GM12878 (cell line): ENCODE measurements around the gene ARHGEF17. TPM values are rescaled to one million over a fixed set of nuclear protein-coding genes. Genes with fewer than 3 reads are reported as not detected.

Source experiments
- ATAC-seq: fragments of 200-7000 bp; cut with Tn5 transposase; 3 replicates; pipeline ENCODE4 v1.9.1; 2020; ENCODE audit warnings: mild to moderate bottlenecking, moderate library complexity
- Bru-seq: library from RNA; stranded (reverse); fragments of 400-500 nt; gene quantifications from one replicate; lab custom pipeline; 2021; lab: Mats Ljungman, UMichigan
- BruChase-seq, 2 experiments: library from RNA; stranded (reverse); fragments of 400-500 nt; gene quantifications; one replicate each; lab custom pipeline; 2021; lab: Mats Ljungman, UMichigan
- BruUV-seq: library from RNA; stranded (reverse); fragments of 400-500 nt; replicated peaks from 2 replicates; lab custom pipeline; 2021; lab: Mats Ljungman, UMichigan
- CTCF ChIA-PET: fragments of 300-600 bp; sonication (Branson Sonifier 250); formaldehyde crosslinking; extraction: SDS; loops from one replicate; lab custom pipeline; 2021; ENCODE audit warnings: inconsistent platforms; lab: Yijun Ruan, JAX
- POLR2A ChIA-PET: fragments of 350-600 bp; formaldehyde crosslinking; extraction: SDS; loops from one replicate; lab custom pipeline; 2021; ENCODE audit warnings: inconsistent platforms; lab: Charles Lee
- RAD21 ChIA-PET: fragments of 300-600 bp; sonication (Branson Sonifier 250); formaldehyde crosslinking; loops from one replicate; lab custom pipeline; 2023; ENCODE audit warnings: antibody characterized with exemption; ENCODE audit not compliant: unreplicated experiment; lab: Charles Lee
- SMC1A ChIA-PET: fragments of 300-600 bp; sonication (Branson Sonifier 250); formaldehyde crosslinking; loops from one replicate; lab custom pipeline; 2023; ENCODE audit not compliant: unreplicated experiment, uncharacterized antibody; lab: Charles Lee
- DNase-seq: peaks from one replicate; pipeline ENCODE4 v3.0.0-alpha.2; 2011; ENCODE audit warnings: low read depth, low spot score
- FAIRE-seq: peaks from 3 replicates; lab custom pipeline; 2011; peaks lifted over from hg19 to GRCh38; lab: Jason Lieb, UNC
- H2AFZ ChIP-seq: 2 replicates; pipeline ENCODE4 v1.6.0; 2011; ENCODE audit warnings: low read depth, low read length, control low read depth; ENCODE audit not compliant: control insufficient read depth
- H3K27ac ChIP-seq: 2 replicates; pipeline ENCODE4 v1.5.1; 2011; ENCODE audit warnings: control low read depth; ENCODE audit not compliant: control insufficient read depth, insufficient read depth
- H3K27me3 ChIP-seq, 2 experiments: replicated peaks in 1 of 2; 2 replicates each; pipeline versions ENCODE4 v1.6.0 to v1.6.1; 2011; ENCODE audit warnings: low read length in 1 of 2; ENCODE audit not compliant: control insufficient read depth in 2 of 2, insufficient read depth in 2 of 2
- H3K36me3 ChIP-seq, 2 experiments: 2 replicates each; pipeline ENCODE4 v1.5.1; 2011; ENCODE audit warnings: low read length in 1 of 2; ENCODE audit not compliant: control insufficient read depth in 2 of 2, insufficient read depth in 2 of 2
- H3K4me1 ChIP-seq: 2 replicates; pipeline ENCODE4 v1.6.1; 2011; ENCODE audit warnings: mild to moderate bottlenecking, low read length, moderate library complexity, mixed read lengths; ENCODE audit not compliant: control insufficient read depth, insufficient read depth
- H3K4me2 ChIP-seq: 2 replicates; pipeline ENCODE4 v1.6.0; 2011; ENCODE audit warnings: control low read depth; ENCODE audit not compliant: control insufficient read depth, insufficient read depth
- H3K4me3 ChIP-seq: fragments of 200-600 bp; sonication (generic); 2 replicates; pipeline ENCODE4 v1.5.1; 2016
- H3K79me2 ChIP-seq: 2 replicates; pipeline ENCODE4 v1.6.0; 2011; ENCODE audit warnings: low read length; ENCODE audit not compliant: control insufficient read depth, insufficient read depth
- H3K9ac ChIP-seq: 2 replicates; pipeline ENCODE4 v1.8.0; 2011; ENCODE audit warnings: low read length, control low read depth, mixed read lengths; ENCODE audit not compliant: control insufficient read depth, insufficient read depth
- H3K9me3 ChIP-seq: replicated peaks from 3 replicates; pipeline ENCODE4 v1.5.1; 2011; ENCODE audit warnings: mild to moderate bottlenecking, low read length; ENCODE audit not compliant: control insufficient read depth, insufficient read depth
- H4K20me1 ChIP-seq: 2 replicates; pipeline ENCODE4 v1.6.0; 2011; ENCODE audit not compliant: control insufficient read depth, insufficient read depth
- MEF2A ChIP-seq: IDR thresholded peaks from 2 replicates; pipeline ENCODE4 v1.6.1; 2011; ENCODE audit warnings: low read depth, mild to moderate bottlenecking, low read length, moderate library complexity; ENCODE audit not compliant: insufficient read depth
- NFIC ChIP-seq: IDR thresholded peaks from 2 replicates; pipeline ENCODE4 v1.6.1; 2012; ENCODE audit warnings: low read depth, mild to moderate bottlenecking, inconsistent platforms, low read length, moderate library complexity
- NFXL1 ChIP-seq: fragments of 450-650 bp; IDR thresholded peaks from 2 replicates; pipeline ENCODE4 v1.6.1; 2017; ENCODE audit warnings: antibody characterized with exemption, mild to moderate bottlenecking, borderline replicate concordance
- RBBP5 ChIP-seq: fragments of 200-600 bp; sonication (generic); conservative IDR thresholded peaks from 2 replicates; pipeline ENCODE4 v1.6.1; 2016
- RFX5 ChIP-seq: IDR thresholded peaks from 2 replicates; pipeline ENCODE4 v1.6.1; 2011; ENCODE audit warnings: low read depth, low read length, improper control_type of control experiment
- SPI1 ChIP-seq: IDR thresholded peaks from 2 replicates; pipeline ENCODE4 v1.6.1; 2011; ENCODE audit warnings: low read depth, mild to moderate bottlenecking, low read length, moderate library complexity, borderline replicate concordance; ENCODE audit not compliant: insufficient read depth
- SREBF1 ChIP-seq: IDR thresholded peaks from 2 replicates; pipeline ENCODE4 v1.6.1; 2012; ENCODE audit warnings: mild to moderate bottlenecking, low read length
- WGBS: methylation state at CpG from one replicate; pipeline ENCODE4 v1.1.6; 2016; ENCODE audit warnings: low lambda C conversion rate; ENCODE audit not compliant: insufficient replicate concordance, insufficient coverage; ENCODE audit errors: missing lambda C conversion rate; 5-methylcytosine and 5-hydroxymethylcytosine counted together
- in situ Hi-C: fragments of 300-500 bp; cut with MboI; formaldehyde crosslinking; loops from 9 replicates; pipeline ENCODE4 v1.14.3; 2018; ENCODE audit warnings: mixed read lengths
- intact Hi-C: fragments of 100-400 bp; cut with micrococcal nuclease; formaldehyde crosslinking; loops from one replicate; pipeline ENCODE4 v1.14.2; 2022; ENCODE audit not compliant: unreplicated experiment
- long read RNA-seq, 2 experiments: library from polyadenylated mRNA; unstranded; transcript quantifications; one replicate each; pipeline ENCODE4 v2.0.0, GENCODE V29; 2019 to 2020
- polyA minus RNA-seq, 3 experiments: library from RNA; depleted of rRNA, polyadenylated mRNA; stranded (reverse); fragments of >200 nt; gene quantifications; 2 replicates each; pipeline ENCODE4 v1.2.3, GENCODE V29; 2011
- polyA plus RNA-seq, 11 experiments: library from polyadenylated mRNA; depleted of rRNA in 4 of 11; unstranded in 6 of 11; stranded (reverse) in 5 of 11; fragments of >200 nt; fragmentation: Nextera tagmentation in 4 of 11; fragmentation: Illumina TruSeq in 1 of 11; extraction: Ambion mirVana in 4 of 11; extraction: Trizol in 1 of 11; gene quantifications; 1 replicate in 1 of 11; 2 replicates in 10 of 11; pipeline versions ENCODE4 v1.2.1 to v1.2.3, GENCODE V29; 2011 to 2016; ENCODE audit warnings: inconsistent platforms in 2 of 11, missing spikeins in 2 of 11, low read depth in 1 of 11
- total RNA-seq, 4 experiments: library from RNA; depleted of rRNA in 3 of 4; stranded (reverse); fragments of >200 nt in 3 of 4; fragmentation: Illumina TruSeq in 1 of 4; extraction: Trizol in 1 of 4; gene quantifications; 2 replicates each; pipeline versions ENCODE4 v1.2.1 to v1.2.3, GENCODE V29; 2013 to 2021
- TF ChIP-seq, protein P1 (sequence below): IDR thresholded peaks from 2 replicates; pipeline ENCODE4 v1.6.1; 2012; ENCODE audit warnings: low read length, inconsistent platforms
- TF ChIP-seq, protein P2 (sequence below), 3 experiments: IDR thresholded peaks in 2 of 3; conservative IDR thresholded peaks in 1 of 3; 2 replicates each; pipeline ENCODE4 v1.5.1; 2011; ENCODE audit warnings: low read depth in 3 of 3, low read length in 3 of 3, mild to moderate bottlenecking in 3 of 3, control low read depth in 2 of 3, moderate library complexity in 2 of 3, inconsistent platforms in 1 of 3, mixed read lengths in 1 of 3; ENCODE audit not compliant: control insufficient read depth in 2 of 3, insufficient read depth in 1 of 3; ENCODE audit errors: extremely low read depth in 1 of 3

Gene ARHGEF17, protein sequence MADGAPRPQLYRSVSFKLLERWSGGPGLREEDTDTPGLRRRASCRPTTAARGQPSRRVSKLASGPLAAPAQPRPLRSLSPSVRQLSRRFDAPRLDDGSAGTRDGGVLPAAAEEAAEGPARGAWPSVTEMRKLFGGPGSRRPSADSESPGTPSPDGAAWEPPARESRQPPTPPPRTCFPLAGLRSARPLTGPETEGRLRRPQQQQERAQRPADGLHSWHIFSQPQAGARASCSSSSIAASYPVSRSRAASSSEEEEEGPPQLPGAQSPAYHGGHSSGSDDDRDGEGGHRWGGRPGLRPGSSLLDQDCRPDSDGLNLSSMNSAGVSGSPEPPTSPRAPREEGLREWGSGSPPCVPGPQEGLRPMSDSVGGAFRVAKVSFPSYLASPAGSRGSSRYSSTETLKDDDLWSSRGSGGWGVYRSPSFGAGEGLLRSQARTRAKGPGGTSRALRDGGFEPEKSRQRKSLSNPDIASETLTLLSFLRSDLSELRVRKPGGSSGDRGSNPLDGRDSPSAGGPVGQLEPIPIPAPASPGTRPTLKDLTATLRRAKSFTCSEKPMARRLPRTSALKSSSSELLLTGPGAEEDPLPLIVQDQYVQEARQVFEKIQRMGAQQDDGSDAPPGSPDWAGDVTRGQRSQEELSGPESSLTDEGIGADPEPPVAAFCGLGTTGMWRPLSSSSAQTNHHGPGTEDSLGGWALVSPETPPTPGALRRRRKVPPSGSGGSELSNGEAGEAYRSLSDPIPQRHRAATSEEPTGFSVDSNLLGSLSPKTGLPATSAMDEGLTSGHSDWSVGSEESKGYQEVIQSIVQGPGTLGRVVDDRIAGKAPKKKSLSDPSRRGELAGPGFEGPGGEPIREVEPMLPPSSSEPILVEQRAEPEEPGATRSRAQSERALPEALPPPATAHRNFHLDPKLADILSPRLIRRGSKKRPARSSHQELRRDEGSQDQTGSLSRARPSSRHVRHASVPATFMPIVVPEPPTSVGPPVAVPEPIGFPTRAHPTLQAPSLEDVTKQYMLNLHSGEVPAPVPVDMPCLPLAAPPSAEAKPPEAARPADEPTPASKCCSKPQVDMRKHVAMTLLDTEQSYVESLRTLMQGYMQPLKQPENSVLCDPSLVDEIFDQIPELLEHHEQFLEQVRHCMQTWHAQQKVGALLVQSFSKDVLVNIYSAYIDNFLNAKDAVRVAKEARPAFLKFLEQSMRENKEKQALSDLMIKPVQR (N-terminal part only)
- total RNA-seq (2013; cell fraction: nucleolus; rRNA removed) = 89.0 and 109 TPM in 2 replicates
- total RNA-seq (2014; rRNA removed) (1.9 and 3.0 TPM in 2 replicates), total RNA-seq (2014; rRNA removed; fragmentation: Illumina TruSeq; extraction: Trizol) (1.2 and 1.6 TPM in 2 replicates), total RNA-seq (2021) (3.6 and 5.2 TPM in 2 replicates), polyA plus RNA-seq (2011; rRNA removed) (7.2 and 11.0 TPM in 2 replicates), polyA plus RNA-seq (2014; fragmentation: Illumina TruSeq; extraction: Trizol) (1.8 and 1.9 TPM in 2 replicates), polyA plus RNA-seq (2014; fragmentation: Nextera tagmentation; extraction: Ambion mirVana) (under 1 TPM; 0.15 to 0.31 TPM), polyA plus RNA-seq (2014; rRNA removed) (3.5 and 7.0 TPM in 2 replicates), polyA plus RNA-seq (2016; fragmentation: Nextera tagmentation; extraction: Ambion mirVana) (under 1 TPM; 0.20 to 0.27 TPM), polyA minus RNA-seq (2011; rRNA and poly(A)+ RNA removed) (17.6 and 36.7 TPM in 2 replicates), Bru-seq, nascent RNA (percentile 61 among the genes with signal in this experiment), BruChase-seq, experiment 1, labeled RNA remaining after a 6-hour chase (percentile 72 among the genes with signal in this experiment), BruChase-seq, experiment 2, labeled RNA remaining after a 2-hour chase (percentile 65 among the genes with signal in this experiment)
- polyA plus RNA-seq (2011; ENCODE audit: low read depth) = 1.6 TPM
- 13.6 and 18.5 TPM in 2 replicates for polyA plus RNA-seq (2011; cell fraction: cytosol; rRNA removed)
- polyA plus RNA-seq (2011; cell fraction: nucleus; rRNA removed) = 111 and 113 TPM in 2 replicates
- 5.5 and 5.6 TPM in 2 replicates for polyA plus RNA-seq (2012)
- polyA minus RNA-seq (2011; cell fraction: cytosol; rRNA and poly(A)+ RNA removed) = 12.2 and 14.6 TPM in 2 replicates
- polyA minus RNA-seq (2011; cell fraction: nucleus; rRNA and poly(A)+ RNA removed) = 33.4 and 53.6 TPM in 2 replicates
- long read RNA-seq, experiment 1, partial matches to known transcripts = 0 of 1 reads
- long read RNA-seq, experiment 1, other reads (novel, unspliced or antisense) = 1 of 1 reads
- long read RNA-seq, experiment 2, partial matches to known transcripts = 0 of 1 reads
- long read RNA-seq, experiment 2, other reads (novel, unspliced or antisense) = 1 of 1 reads

DNA sequence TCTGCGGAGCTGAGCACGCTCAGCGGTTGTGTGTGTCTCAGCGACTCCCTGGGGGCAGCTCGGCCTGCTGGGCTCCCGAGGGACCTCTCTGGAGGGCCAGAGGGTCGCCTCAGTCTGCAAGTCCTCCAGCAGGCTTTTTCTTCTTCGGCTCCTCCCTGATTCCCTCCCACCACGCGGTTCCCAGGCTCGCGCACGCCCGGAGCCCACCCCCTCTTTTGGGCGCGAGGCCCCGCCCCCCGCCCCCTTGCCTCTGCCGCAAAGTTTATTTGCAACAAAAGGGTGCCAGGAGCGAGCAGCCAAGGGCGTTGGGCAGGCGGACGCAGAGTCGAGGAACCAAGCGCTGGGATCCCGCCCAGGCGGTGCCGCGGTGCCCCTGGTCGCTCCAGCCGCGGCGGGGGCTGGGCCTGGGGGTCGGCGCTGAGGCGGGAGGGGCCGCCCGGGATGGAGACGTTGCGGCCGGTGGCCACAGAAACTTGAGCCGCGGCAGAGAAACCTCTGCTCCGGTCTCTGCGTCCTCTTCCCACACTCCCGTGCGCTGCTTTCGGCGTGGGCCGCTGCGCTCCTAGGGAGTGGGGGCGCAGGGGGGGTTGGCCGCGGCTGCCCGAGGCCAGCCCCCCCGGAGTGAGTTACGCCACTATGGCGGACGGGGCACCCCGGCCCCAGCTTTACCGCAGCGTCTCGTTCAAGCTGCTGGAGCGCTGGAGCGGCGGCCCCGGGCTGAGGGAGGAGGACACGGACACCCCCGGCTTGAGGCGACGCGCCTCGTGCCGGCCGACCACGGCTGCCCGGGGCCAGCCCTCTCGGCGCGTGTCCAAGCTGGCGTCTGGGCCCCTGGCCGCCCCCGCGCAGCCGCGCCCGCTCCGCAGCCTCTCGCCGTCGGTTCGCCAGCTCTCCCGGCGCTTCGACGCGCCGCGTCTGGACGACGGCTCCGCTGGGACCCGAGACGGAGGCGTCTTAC is at the start of gene ARHGEF17:
ARHGEF17 (plus strand) TSS at position 274 of the 958 bp plus-strand sequence; CDS start at position 637, 363 bp downstream.
- SMC1A ChIA-PET = interaction anchor here (1.4 to 6.3 kb wide), 7 partner anchors 10 to 115 kb away, joined by 5 to 134 read pairs (median 14); no protein-coding TSS in a partner anchor
- TF ChIP-seq RBBP5 (no peak), NFIC (no peak), SPI1 (no peak), MEF2A (no peak), NFXL1 (no peak), RFX5 (no peak), SREBF1 (no peak)
- TF ChIP-seq, protein P1, sequence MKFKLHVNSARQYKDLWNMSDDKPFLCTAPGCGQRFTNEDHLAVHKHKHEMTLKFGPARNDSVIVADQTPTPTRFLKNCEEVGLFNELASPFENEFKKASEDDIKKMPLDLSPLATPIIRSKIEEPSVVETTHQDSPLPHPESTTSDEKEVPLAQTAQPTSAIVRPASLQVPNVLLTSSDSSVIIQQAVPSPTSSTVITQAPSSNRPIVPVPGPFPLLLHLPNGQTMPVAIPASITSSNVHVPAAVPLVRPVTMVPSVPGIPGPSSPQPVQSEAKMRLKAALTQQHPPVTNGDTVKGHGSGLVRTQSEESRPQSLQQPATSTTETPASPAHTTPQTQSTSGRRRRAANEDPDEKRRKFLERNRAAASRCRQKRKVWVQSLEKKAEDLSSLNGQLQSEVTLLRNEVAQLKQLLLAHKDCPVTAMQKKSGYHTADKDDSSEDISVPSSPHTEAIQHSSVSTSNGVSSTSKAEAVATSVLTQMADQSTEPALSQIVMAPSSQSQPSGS = no peak
- TF ChIP-seq, protein P2, sequence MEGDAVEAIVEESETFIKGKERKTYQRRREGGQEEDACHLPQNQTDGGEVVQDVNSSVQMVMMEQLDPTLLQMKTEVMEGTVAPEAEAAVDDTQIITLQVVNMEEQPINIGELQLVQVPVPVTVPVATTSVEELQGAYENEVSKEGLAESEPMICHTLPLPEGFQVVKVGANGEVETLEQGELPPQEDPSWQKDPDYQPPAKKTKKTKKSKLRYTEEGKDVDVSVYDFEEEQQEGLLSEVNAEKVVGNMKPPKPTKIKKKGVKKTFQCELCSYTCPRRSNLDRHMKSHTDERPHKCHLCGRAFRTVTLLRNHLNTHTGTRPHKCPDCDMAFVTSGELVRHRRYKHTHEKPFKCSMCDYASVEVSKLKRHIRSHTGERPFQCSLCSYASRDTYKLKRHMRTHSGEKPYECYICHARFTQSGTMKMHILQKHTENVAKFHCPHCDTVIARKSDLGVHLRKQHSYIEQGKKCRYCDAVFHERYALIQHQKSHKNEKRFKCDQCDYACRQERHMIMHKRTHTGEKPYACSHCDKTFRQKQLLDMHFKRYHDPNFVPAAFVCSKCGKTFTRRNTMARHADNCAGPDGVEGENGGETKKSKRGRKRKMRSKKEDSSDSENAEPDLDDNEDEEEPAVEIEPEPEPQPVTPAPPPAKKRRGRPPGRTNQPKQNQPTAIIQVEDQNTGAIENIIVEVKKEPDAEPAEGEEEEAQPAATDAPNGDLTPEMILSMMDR (IDR thresholded peaks at IDR 0.05 in 2 of 3, conservative IDR thresholded peaks at IDR 0.05 in 1 of 3; ENCODE audit: control insufficient read depth in 2 of 3, extremely low read depth in 1 of 3, insufficient read depth in 1 of 3, low read depth in 3 of 3, low read length in 3 of 3) = no peak

More for the DNA sequence above, at the start of gene ARHGEF17:
- Histone ChIP-seq H3K4me2 (peak within 1 kb of the TSS; percentile 97), H3K9ac (peak within 1 kb of the TSS; percentile 66), H3K36me3 (no peaks in the 10 kb centered on the region), H3K4me1 (peaks cover 7% of the 10 kb centered on the region; the same call in 1 of the 2 replicates), H3K4me3 (peak within 1 kb of the TSS; percentile 76), H4K20me1 (no peaks in the 10 kb centered on the region), H3K27ac (peak within 1 kb of the TSS; percentile 69), H2AFZ (peak within 1 kb of the TSS; percentile 96), H3K9me3 (no peaks in the 10 kb centered on the region), H3K27me3 (no peaks in the 10 kb centered on the region), H3K79me2 (peaks cover 34% of the 10 kb centered on the region)
- TSS peak; percentile 67 for BruUV-seq
- FAIRE-seq (no peak), ATAC-seq (peak; percentile 19), DNase-seq (no peak)
- ChIA-PET POLR2A (interaction anchor here (0.9 to 4.7 kb wide), 5 partner anchors 11 to 172 kb away, joined by 3 to 40 read pairs (median 26); no protein-coding TSS in a partner anchor), RAD21 (interaction anchor here (0.7 to 13.3 kb wide), 17 partner anchors 8 to 353 kb away, joined by 3 to 227 read pairs (median 6); no protein-coding TSS in a partner anchor), CTCF (interaction anchor here (0.6 to 9.1 kb wide), 11 partner anchors 10 to 89 kb away, joined by 3 to 287 read pairs (median 14); no protein-coding TSS in a partner anchor)
- intact Hi-C loops (loop anchor here (5.0 kb wide), 1 partner anchor 69 kb away; the partner anchor contains the start of gene RELT), in situ Hi-C loops (no loop called here)
- under 1% methylated on average over 95 of the region's 105 CpGs for WGBS
